DND-41 (cell line): ENCODE results near the gene RNF213.

Experiments
- CTCF ChIP-seq: IDR thresholded peaks from 2 replicates; pipeline ENCODE4 v1.5.1; 2012; ENCODE audit warnings: borderline replicate concordance, low read length, moderate library complexity, mild to moderate bottlenecking; ENCODE audit not compliant: poor library complexity, severe bottlenecking; ENCODE audit errors: extremely low read depth
- EZH2 ChIP-seq: IDR thresholded peaks from 3 replicates; pipeline ENCODE4 v1.6.1; 2012; ENCODE audit warnings: borderline replicate concordance, low read depth, mild to moderate bottlenecking, moderate library complexity, low read length, inconsistent platforms; ENCODE audit not compliant: severe bottlenecking

DNA sequence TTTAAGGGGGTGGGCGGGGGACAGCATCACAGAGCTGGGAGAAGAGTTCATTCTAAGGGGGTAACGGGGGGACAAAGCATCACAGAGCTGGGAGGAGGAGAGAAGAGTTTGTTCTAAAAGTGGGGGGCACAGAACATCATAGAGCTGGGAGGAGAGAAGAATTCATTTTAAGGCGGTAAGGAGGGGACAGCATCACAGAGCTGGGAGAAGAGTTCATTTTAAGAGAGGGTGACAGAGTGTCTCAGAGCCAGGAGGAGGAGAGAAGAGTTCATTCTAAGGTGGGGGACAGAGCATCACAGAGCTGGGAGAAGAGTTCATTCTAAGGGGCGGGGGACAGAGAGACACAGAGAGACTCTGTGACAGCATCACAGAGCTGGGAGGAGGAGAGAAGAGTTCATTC, 182.1 kb downstream of the RNF213 start:
- TF ChIP-seq CTCF (no peak), EZH2 (no peak)
